K562 (cell line): Measurements from ENCODE around the gene ACSF2. TPM values are rescaled to one million over a fixed set of nuclear protein-coding genes. Genes with fewer than 3 reads are reported as not detected.

Experiments
- CBX3 ChIP-seq, 2 experiments: IDR thresholded peaks; 1 replicate in 1 of 2; 2 replicates in 1 of 2; pipeline ENCODE4 v1.6.1; 2012; ENCODE audit warnings: inconsistent platforms in 2 of 2, low read length in 2 of 2, borderline replicate concordance in 1 of 2, control low read depth in 1 of 2
- MLX ChIP-seq, 2 experiments: fragments of 450-650 bp in 1 of 2; sonication (generic) in 1 of 2; formaldehyde crosslinking; conservative IDR thresholded peaks; 2 replicates each; pipeline versions ENCODE4 v1.4.0 to v1.8.1; 2020 to 2022; ENCODE audit warnings: mild to moderate bottlenecking in 1 of 2, missing genetic modification reagents in 1 of 2
- MYNN ChIP-seq, 2 experiments: sonication (generic); formaldehyde crosslinking in 1 of 2; IDR thresholded peaks; 2 replicates each; pipeline versions ENCODE4 v1.5.0 to v1.6.1; 2016 to 2020; ENCODE audit warnings: antibody characterized with exemption in 1 of 2, missing genetic modification reagents in 1 of 2
- NFYB ChIP-seq: IDR thresholded peaks from 2 replicates; pipeline ENCODE4 v1.6.1; 2011; ENCODE audit warnings: mild to moderate bottlenecking, moderate library complexity; ENCODE audit not compliant: insufficient read length; ENCODE audit errors: extremely low read depth
- PRDM10 ChIP-seq: fragments of 450-650 bp; IDR thresholded peaks from 2 replicates; pipeline ENCODE4 v1.6.1; 2018; ENCODE audit not compliant: partially characterized antibody
- SLC30A9 ChIP-seq: fragments of 250-450 bp; sonication (Bioruptor Pico); IDR thresholded peaks from 2 replicates; pipeline ENCODE4 v1.8.0; 2022; ENCODE audit warnings: mild to moderate bottlenecking, moderate library complexity
- SNRNP70 ChIP-seq: fragments of 200-400 bp; formaldehyde crosslinking; optimal IDR thresholded peaks from 2 replicates; pipeline ENCODE3; 2017; ENCODE audit warnings: low read depth, low read length
- SUPT5H ChIP-seq: fragments of 450-650 bp; IDR thresholded peaks from 2 replicates; pipeline ENCODE4 v1.6.1; 2016
- USF1 ChIP-seq: sonication (generic); formaldehyde crosslinking; IDR thresholded peaks from 2 replicates; pipeline ENCODE4 v1.9.0; 2022; ENCODE audit warnings: mild to moderate bottlenecking, missing genetic modification reagents
- ZBTB9 ChIP-seq: fragments of 450-650 bp; formaldehyde crosslinking; IDR thresholded peaks from 2 replicates; pipeline ENCODE4 v1.4.0; 2020; ENCODE audit warnings: mild to moderate bottlenecking, moderate library complexity
- ZNF398 ChIP-seq: fragments of 250-450 bp; sonication (Bioruptor Pico); IDR thresholded peaks from 2 replicates; pipeline ENCODE4 v1.8.0; 2021; ENCODE audit warnings: moderate library complexity, mild to moderate bottlenecking, inconsistent platforms
- polyA plus RNA-seq, 8 experiments: library from polyadenylated mRNA; depleted of rRNA in 4 of 8; stranded (reverse) in 5 of 8; unstranded in 3 of 8; fragments of >200 nt; fragmentation: Nextera tagmentation in 2 of 8; fragmentation: Illumina TruSeq in 1 of 8; extraction: Ambion mirVana in 2 of 8; extraction: Trizol in 1 of 8; gene quantifications; 2 replicates each; pipeline versions ENCODE4 v1.2.1 to v1.2.3, GENCODE V29; 2011 to 2014; ENCODE audit warnings: inconsistent platforms in 1 of 8, missing spikeins in 1 of 8
- total RNA-seq, 7 experiments: library from RNA; depleted of rRNA in 6 of 7; stranded (reverse); fragments of >200 nt in 6 of 7; fragmentation: Illumina TruSeq in 2 of 7; extraction: Trizol in 2 of 7; gene quantifications; 2 replicates each; pipeline versions ENCODE4 v1.2.1 to v1.2.3, GENCODE V29; 2011 to 2021; ENCODE audit warnings: low replicate concordance in 1 of 7

The ACSF2 gene
- total and polyA plus RNA-seq, 9 of the 15 experiments (the other 6 are each of a cell fraction or from before 2014, with no cell fraction given) = 0.89 to 6.1 (median 3.5) TPM

GRCh38 chr17:50397111-50397918, 28.7 kb upstream of the ACSF2 start, which contains the start of gene LRRC59 (continued):
- TF ChIP-seq ZBTB9 = peak; percentile 62; the same call in 1 of the 2 replicates
- TF ChIP-seq SLC30A9 (CRISPR knock-in tag) = no peak
- TF ChIP-seq CBX3 (IDR thresholded peaks at IDR 0.05; ENCODE audit: borderline replicate concordance in 1 of 2, low read length in 2 of 2) = peak in 1 of 2 experiments; percentile 85; a peak in 2 of 3 replicates
- no peak for TF ChIP-seq MLX (CRISPR knock-in tag; conservative IDR thresholded peaks at IDR 0.05)
- TF ChIP-seq SUPT5H = peak; percentile 94
- TF ChIP-seq ZNF398 (CRISPR knock-in tag) = no peak
- no peak for TF ChIP-seq USF1 (CRISPR knock-in tag)
- TF ChIP-seq SNRNP70 = no peak
- no peak for TF ChIP-seq NFYB
- TF ChIP-seq PRDM10 = peak; percentile 25
- no peak; the same call in 1 of the 2 replicates for TF ChIP-seq MYNN (IDR thresholded peaks at IDR 0.05)
- TF ChIP-seq MYNN (CRISPR knock-in tag; IDR thresholded peaks at IDR 0.05) = no peak
